ENCODE data around the gene MARCO. TPM values are rescaled to one million over a fixed set of nuclear protein-coding genes. Genes with fewer than 3 reads are reported as not detected.

MARCO gene
- polyA plus RNA-seq, 1 donor from 2014 or later = not detected

DNA sequence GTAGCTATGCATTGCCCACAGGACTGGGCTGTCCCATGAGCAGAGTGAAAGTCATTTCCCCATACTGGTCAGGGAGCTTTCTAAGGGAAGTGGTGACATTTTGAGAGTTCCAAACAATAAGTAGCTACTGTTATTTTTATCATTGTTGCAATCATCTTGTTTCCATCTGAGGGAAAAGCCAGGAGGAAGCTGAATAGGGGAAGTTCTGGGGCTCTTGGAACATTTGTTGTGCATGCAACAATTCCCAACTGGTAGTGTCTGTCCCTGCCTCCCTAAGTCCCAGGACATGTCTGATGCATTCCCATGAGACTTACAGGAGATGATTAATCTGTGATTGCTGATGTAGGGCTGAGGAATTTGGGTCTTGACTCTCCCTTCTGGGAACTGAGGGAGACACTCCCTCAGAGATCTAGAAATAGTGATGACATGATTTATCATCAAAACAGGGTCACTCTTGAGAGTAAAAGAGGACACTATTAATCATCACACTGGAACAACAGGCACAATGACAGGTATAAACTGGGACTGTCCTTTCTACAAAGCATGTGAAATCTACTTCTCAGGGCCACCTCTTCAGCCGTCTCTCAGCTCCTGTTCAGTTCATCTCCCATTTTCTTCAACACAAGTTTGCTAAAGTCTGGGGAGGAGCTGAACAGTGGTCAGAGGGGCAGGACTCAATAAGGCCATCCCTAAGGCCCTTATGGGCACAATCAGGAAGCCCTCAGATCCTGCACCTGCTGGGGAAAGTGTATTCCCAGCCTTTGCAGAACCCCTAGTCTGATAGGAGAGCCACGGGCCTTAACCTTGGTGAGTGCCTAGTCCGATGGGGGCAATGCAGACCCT is 28.0 kb upstream of the MARCO start:
- no peaks in the 10 kb centered on the region for H3K9me3 ChIP-seq (ENCODE audit: low read length)
- no peaks in the 10 kb centered on the region for H3F3A ChIP-seq (ENCODE audit: insufficient read depth, low read length, poor library complexity, severe bottlenecking)
- no peak overlapping the region for H3K9ac ChIP-seq (ENCODE audit: low read length)
- no peaks in the 10 kb centered on the region for H3K9me2 ChIP-seq (ENCODE audit: insufficient read depth, low read length)
- H3K27me3 ChIP-seq (ENCODE audit: insufficient read depth, low read depth, low read length) = no peaks in the 10 kb centered on the region
- no peaks in the 10 kb centered on the region for H3K36me3 ChIP-seq (ENCODE audit: insufficient read depth, low read length)
- no peak overlapping the region for H2AFZ ChIP-seq (ENCODE audit: low read depth, low read length)
- no peaks in the 10 kb centered on the region for H4K20me1 ChIP-seq (ENCODE audit: insufficient read depth)
- no peak overlapping the region for H3K4me3 ChIP-seq (ENCODE audit: low read length)
- H3K4me2 ChIP-seq (ENCODE audit: low read length) = no peak overlapping the region
- TF ChIP-seq RAD21 (conservative IDR thresholded peaks at IDR 0.05) = no peak
- TF ChIP-seq EP300 (conservative IDR thresholded peaks at IDR 0.05; ENCODE audit: poor library complexity, severe bottlenecking) = no peak
- no peak for TF ChIP-seq MXI1 (conservative IDR thresholded peaks at IDR 0.05; ENCODE audit: poor library complexity, severe bottlenecking)
- TF ChIP-seq, protein P1, sequence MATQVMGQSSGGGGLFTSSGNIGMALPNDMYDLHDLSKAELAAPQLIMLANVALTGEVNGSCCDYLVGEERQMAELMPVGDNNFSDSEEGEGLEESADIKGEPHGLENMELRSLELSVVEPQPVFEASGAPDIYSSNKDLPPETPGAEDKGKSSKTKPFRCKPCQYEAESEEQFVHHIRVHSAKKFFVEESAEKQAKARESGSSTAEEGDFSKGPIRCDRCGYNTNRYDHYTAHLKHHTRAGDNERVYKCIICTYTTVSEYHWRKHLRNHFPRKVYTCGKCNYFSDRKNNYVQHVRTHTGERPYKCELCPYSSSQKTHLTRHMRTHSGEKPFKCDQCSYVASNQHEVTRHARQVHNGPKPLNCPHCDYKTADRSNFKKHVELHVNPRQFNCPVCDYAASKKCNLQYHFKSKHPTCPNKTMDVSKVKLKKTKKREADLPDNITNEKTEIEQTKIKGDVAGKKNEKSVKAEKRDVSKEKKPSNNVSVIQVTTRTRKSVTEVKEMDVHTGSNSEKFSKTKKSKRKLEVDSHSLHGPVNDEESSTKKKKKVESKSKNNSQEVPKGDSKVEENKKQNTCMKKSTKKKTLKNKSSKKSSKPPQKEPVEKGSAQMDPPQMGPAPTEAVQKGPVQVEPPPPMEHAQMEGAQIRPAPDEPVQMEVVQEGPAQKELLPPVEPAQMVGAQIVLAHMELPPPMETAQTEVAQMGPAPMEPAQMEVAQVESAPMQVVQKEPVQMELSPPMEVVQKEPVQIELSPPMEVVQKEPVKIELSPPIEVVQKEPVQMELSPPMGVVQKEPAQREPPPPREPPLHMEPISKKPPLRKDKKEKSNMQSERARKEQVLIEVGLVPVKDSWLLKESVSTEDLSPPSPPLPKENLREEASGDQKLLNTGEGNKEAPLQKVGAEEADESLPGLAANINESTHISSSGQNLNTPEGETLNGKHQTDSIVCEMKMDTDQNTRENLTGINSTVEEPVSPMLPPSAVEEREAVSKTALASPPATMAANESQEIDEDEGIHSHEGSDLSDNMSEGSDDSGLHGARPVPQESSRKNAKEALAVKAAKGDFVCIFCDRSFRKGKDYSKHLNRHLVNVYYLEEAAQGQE (IDR thresholded peaks at IDR 0.05; ENCODE audit: borderline replicate concordance) = no peak
- TF ChIP-seq SMC3 (conservative IDR thresholded peaks at IDR 0.05; ENCODE audit: poor library complexity) = no peak
- no peak for TF ChIP-seq TAF1 (IDR thresholded peaks at IDR 0.05; ENCODE audit: low read depth)
- TF ChIP-seq POLR2AphosphoS5 (IDR thresholded peaks at IDR 0.05) = no peak
- TF ChIP-seq EZH2 (IDR thresholded peaks at IDR 0.05; ENCODE audit: borderline replicate concordance, insufficient read depth, low read length, poor library complexity, severe bottlenecking) = no peak
- TF ChIP-seq, protein P2, sequence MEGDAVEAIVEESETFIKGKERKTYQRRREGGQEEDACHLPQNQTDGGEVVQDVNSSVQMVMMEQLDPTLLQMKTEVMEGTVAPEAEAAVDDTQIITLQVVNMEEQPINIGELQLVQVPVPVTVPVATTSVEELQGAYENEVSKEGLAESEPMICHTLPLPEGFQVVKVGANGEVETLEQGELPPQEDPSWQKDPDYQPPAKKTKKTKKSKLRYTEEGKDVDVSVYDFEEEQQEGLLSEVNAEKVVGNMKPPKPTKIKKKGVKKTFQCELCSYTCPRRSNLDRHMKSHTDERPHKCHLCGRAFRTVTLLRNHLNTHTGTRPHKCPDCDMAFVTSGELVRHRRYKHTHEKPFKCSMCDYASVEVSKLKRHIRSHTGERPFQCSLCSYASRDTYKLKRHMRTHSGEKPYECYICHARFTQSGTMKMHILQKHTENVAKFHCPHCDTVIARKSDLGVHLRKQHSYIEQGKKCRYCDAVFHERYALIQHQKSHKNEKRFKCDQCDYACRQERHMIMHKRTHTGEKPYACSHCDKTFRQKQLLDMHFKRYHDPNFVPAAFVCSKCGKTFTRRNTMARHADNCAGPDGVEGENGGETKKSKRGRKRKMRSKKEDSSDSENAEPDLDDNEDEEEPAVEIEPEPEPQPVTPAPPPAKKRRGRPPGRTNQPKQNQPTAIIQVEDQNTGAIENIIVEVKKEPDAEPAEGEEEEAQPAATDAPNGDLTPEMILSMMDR (IDR thresholded peaks at IDR 0.05; ENCODE audit: poor library complexity, severe bottlenecking) = no peak
- H3K79me2 ChIP-seq (replicated peaks; ENCODE audit: insufficient read depth, low read length) = no peaks in the 10 kb centered on the region
- no peak overlapping the region for H3K27ac ChIP-seq (ENCODE audit: low read length)

DNA sequence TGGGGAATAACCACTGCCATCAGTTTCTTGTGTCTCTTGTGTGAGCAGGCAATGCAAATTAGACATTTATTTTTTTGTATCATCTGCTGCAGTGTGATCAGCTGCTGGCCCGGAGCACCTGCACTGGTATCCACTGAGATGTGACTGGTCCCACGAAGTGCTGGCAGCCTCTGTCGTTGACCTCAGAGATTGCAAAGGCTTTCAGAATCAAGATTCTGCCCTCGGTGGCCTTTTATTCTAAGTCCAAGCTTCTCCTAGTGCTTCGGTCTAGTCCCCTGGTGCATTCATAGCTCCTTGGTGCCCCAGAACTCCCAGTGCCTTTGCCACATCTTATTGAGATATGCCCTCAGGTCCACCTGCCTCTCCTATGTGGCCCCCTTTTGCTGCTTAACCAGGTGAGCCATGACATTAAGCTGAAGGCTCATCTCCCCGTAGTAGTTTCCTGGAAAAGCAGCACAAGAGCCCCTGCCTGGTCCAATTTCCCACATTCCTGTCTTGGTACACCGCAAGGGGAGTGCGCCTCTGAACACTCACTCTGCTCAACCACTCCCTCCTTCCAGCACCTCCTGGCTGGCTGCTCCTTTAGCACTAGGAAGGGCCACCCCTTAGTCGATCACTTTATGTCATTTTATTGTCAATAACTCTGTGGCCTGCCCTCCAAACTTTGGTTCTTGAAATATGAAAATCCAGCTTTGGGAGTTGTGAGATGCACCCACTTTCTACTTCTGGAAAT is 27.1 kb upstream of the MARCO start:
- Histone ChIP-seq H3K36me3 (ENCODE audit: insufficient read depth, low read length) (no peaks in the 10 kb centered on the region), H3K27ac (ENCODE audit: low read length) (no peak overlapping the region), H3K27me3 (ENCODE audit: insufficient read depth, low read depth, low read length) (no peaks in the 10 kb centered on the region), H3K9ac (ENCODE audit: low read length) (no peak overlapping the region), H3F3A (ENCODE audit: insufficient read depth, low read length, poor library complexity, severe bottlenecking) (no peaks in the 10 kb centered on the region), H3K4me3 (ENCODE audit: low read length) (no peak overlapping the region), H3K4me2 (ENCODE audit: low read length) (no peak overlapping the region), H3K9me3 (ENCODE audit: low read length) (no peaks in the 10 kb centered on the region), H3K9me2 (ENCODE audit: insufficient read depth, low read length) (no peaks in the 10 kb centered on the region), H2AFZ (ENCODE audit: low read depth, low read length) (no peak overlapping the region), H4K20me1 (ENCODE audit: insufficient read depth) (no peaks in the 10 kb centered on the region), H3K79me2 (replicated peaks; ENCODE audit: insufficient read depth, low read length) (no peaks in the 10 kb centered on the region)
- TF ChIP-seq POLR2AphosphoS5 (IDR thresholded peaks at IDR 0.05) (no peak), EZH2 (IDR thresholded peaks at IDR 0.05; ENCODE audit: borderline replicate concordance, insufficient read depth, low read length, poor library complexity, severe bottlenecking) (no peak), SMC3 (conservative IDR thresholded peaks at IDR 0.05; ENCODE audit: poor library complexity) (no peak), TAF1 (IDR thresholded peaks at IDR 0.05; ENCODE audit: low read depth) (no peak)

Data from neural cell (in vitro differentiated cells).